VCaP (cell line): ENCODE data around the gene MIGA1.

Experiments used
- H3K27ac ChIP-seq: fragments of 450-650 bp; 2 replicates; pipeline ENCODE4 v1.5.1; 2017
- TF ChIP-seq, protein P1 (sequence below): fragments of 450-650 bp; conservative IDR thresholded peaks from 2 replicates; pipeline ENCODE4 v1.5.1; 2017; ENCODE audit warnings: mild to moderate bottlenecking, moderate library complexity

Gene MIGA1

DNA sequence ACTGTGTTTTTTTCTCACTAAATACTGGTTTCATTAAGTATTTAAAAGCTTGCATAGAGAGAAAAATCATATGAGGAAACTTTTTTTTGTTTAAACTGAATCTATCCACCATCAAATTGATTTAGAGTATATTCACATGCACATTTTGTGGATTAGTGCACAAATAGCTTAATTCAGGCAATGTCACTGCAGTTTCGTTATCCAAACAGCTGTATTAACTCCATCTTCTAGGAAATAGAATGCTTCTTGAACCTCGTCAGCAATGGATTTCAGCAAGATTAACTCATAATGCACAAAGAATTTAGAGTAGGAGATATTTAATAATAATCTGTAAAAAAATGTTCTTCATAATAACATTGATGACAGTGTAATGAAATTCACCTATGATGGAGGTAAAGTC lies 146.5 kb downstream of the MIGA1 start:
- TF ChIP-seq, protein P1, sequence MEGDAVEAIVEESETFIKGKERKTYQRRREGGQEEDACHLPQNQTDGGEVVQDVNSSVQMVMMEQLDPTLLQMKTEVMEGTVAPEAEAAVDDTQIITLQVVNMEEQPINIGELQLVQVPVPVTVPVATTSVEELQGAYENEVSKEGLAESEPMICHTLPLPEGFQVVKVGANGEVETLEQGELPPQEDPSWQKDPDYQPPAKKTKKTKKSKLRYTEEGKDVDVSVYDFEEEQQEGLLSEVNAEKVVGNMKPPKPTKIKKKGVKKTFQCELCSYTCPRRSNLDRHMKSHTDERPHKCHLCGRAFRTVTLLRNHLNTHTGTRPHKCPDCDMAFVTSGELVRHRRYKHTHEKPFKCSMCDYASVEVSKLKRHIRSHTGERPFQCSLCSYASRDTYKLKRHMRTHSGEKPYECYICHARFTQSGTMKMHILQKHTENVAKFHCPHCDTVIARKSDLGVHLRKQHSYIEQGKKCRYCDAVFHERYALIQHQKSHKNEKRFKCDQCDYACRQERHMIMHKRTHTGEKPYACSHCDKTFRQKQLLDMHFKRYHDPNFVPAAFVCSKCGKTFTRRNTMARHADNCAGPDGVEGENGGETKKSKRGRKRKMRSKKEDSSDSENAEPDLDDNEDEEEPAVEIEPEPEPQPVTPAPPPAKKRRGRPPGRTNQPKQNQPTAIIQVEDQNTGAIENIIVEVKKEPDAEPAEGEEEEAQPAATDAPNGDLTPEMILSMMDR, result no peak
- no peak overlapping the region for H3K27ac ChIP-seq

DNA sequence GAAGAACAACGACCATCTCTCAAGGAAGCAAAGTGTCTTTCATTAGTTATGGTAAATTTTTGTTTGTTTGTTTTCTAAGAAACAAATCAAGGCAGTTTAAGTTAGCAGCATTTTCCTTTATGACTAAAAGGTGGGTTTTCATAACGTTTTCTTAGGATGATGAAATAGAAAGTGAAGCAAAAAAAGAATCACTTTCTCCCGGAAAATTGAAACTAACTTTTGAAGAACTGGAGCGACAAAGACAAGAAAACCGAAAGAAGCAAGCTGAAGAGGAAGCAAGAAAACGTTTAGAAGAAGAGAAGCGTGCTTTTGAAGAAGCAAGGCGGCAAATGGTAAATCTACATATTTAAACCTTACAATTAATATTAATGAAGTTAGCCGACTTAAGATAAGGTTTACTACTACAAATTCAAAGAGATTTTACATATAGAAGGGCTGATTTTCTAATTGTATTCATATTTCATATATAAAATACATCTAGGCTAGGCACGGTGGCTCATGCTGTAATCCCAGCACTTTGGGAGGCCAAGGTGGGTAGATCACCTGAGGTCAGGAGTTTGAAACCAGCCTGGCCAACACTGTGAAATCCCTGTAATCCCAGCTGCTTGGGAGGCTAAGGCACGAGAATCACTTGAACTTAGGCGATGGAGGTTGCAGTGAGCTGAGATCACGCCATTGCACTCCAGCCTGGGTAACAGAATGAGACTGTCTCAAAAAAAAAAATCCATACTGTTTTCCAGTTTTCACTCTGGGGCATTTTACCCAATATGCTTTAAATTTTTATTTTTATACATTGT lies 147.3 kb downstream of the MIGA1 start:
- TF ChIP-seq, protein P1, result no peak
- H3K27ac ChIP-seq, result no peak overlapping the region

DNA sequence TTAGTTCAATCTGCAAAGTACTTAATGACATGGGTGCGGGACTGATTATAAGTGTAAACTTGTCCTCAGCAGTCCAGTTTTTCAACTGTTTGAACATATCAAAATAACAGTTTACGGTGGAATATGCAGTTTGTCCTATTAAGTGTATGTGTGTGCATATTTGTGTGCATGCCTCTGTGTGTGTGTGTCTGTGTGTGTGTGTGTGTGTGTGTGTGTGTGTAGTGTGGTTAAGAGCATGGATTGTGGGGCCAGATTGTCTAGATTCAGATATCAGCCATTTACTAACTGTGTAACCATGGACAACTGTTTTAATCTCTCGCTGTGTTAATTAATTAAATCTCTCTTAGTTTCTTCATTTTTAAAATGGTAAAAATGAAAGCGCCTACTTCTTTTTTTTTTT lies 148.0 kb downstream of the MIGA1 start:
- TF ChIP-seq, protein P1, result no peak
- no peak overlapping the region for H3K27ac ChIP-seq
